H1 (cell line): Measurements from ENCODE around the gene MED29. TPM values are rescaled to one million over a fixed set of nuclear protein-coding genes. Genes with fewer than 3 reads are reported as not detected.
A peak's percentile ranks its signal among the peaks of the same experiment; 100 is the strongest.

Experiments
- BACH1 ChIP-seq: IDR thresholded peaks from 2 replicates; pipeline ENCODE4 v1.6.1; 2012; ENCODE audit warnings: low read length, improper control_type of control experiment
- CTBP2 ChIP-seq: IDR thresholded peaks from 2 replicates; pipeline ENCODE4 v1.7.0; 2011; ENCODE audit warnings: borderline replicate concordance, mild to moderate bottlenecking, moderate library complexity, mixed read lengths, low read length; ENCODE audit not compliant: insufficient read depth, insufficient read length
- EP300 ChIP-seq, 2 experiments: IDR thresholded peaks; 1 replicate in 1 of 2; 2 replicates in 1 of 2; pipeline ENCODE4 v1.6.1; 2011 to 2012; ENCODE audit warnings: low read depth in 2 of 2, low read length in 2 of 2, mild to moderate bottlenecking in 2 of 2, borderline replicate concordance in 1 of 2, inconsistent platforms in 1 of 2, moderate library complexity in 1 of 2
- KDM1A ChIP-seq: fragments of 200-600, 300-600 bp; sonication (generic); IDR thresholded peaks from 2 replicates; pipeline ENCODE4 v1.7.1; 2016; ENCODE audit warnings: mild to moderate bottlenecking, low read length, borderline replicate concordance
- PHF8 ChIP-seq: fragments of 200-600 bp; sonication (generic); conservative IDR thresholded peaks from 2 replicates; pipeline ENCODE4 v1.7.1; 2012; ENCODE audit warnings: low read depth, mild to moderate bottlenecking, inconsistent platforms, low read length, moderate library complexity
- POLR2AphosphoS5 ChIP-seq: IDR thresholded peaks from 2 replicates; pipeline ENCODE4 v1.6.1; 2011; ENCODE audit warnings: low read depth, low read length
- SAP30 ChIP-seq: fragments of 300-600 bp; sonication (generic); IDR thresholded peaks from 2 replicates; pipeline ENCODE4 v1.7.1; 2012; ENCODE audit warnings: low read length, moderate library complexity, mild to moderate bottlenecking, inconsistent platforms; ENCODE audit not compliant: insufficient read depth, insufficient replicate concordance
- SP1 ChIP-seq: IDR thresholded peaks from 2 replicates; pipeline ENCODE4 v1.6.1; 2011; ENCODE audit warnings: low read depth, low read length
- TAF7 ChIP-seq: optimal IDR thresholded peaks from 2 replicates; pipeline ENCODE3; 2011; ENCODE audit warnings: low read depth, mild to moderate bottlenecking, inconsistent platforms, low read length, moderate library complexity, borderline replicate concordance
- TCF12 ChIP-seq: IDR thresholded peaks from 2 replicates; pipeline ENCODE4 v1.6.1; 2011; ENCODE audit warnings: low read depth, mild to moderate bottlenecking, low read length
- polyA plus RNA-seq, 7 experiments: library from polyadenylated mRNA; depleted of rRNA in 3 of 7; stranded (reverse) in 5 of 7; unstranded in 2 of 7; fragments of >200 nt in 5 of 7; fragments of 200-250 nt in 2 of 7; gene quantifications; 1 replicate in 5 of 7; 2 replicates in 1 of 7; 4 replicates in 1 of 7; pipeline versions ENCODE4 v1.2.1 to v1.2.3, GENCODE V29; 2011 to 2013; ENCODE audit warnings: missing spikeins in 2 of 7, mixed read lengths in 2 of 7
- total RNA-seq: library from RNA; stranded (reverse); fragmentation: NEBNext Ultra II Directional; extraction: Animal tissue kit (Norgen Biotek cat#: 25700); gene quantifications from 2 replicates; pipeline ENCODE4 v1.2.1, GENCODE V29; 2021
- TF ChIP-seq, protein P1 (sequence below): IDR thresholded peaks from 2 replicates; pipeline ENCODE4 v1.6.1; 2012; ENCODE audit warnings: inconsistent platforms

The MED29 gene
- total and polyA plus RNA-seq, 2 of the 8 experiments (the other 6 are each of a cell fraction or from before 2014, with no cell fraction given): 31.1 to 52.5 TPM

DNA sequence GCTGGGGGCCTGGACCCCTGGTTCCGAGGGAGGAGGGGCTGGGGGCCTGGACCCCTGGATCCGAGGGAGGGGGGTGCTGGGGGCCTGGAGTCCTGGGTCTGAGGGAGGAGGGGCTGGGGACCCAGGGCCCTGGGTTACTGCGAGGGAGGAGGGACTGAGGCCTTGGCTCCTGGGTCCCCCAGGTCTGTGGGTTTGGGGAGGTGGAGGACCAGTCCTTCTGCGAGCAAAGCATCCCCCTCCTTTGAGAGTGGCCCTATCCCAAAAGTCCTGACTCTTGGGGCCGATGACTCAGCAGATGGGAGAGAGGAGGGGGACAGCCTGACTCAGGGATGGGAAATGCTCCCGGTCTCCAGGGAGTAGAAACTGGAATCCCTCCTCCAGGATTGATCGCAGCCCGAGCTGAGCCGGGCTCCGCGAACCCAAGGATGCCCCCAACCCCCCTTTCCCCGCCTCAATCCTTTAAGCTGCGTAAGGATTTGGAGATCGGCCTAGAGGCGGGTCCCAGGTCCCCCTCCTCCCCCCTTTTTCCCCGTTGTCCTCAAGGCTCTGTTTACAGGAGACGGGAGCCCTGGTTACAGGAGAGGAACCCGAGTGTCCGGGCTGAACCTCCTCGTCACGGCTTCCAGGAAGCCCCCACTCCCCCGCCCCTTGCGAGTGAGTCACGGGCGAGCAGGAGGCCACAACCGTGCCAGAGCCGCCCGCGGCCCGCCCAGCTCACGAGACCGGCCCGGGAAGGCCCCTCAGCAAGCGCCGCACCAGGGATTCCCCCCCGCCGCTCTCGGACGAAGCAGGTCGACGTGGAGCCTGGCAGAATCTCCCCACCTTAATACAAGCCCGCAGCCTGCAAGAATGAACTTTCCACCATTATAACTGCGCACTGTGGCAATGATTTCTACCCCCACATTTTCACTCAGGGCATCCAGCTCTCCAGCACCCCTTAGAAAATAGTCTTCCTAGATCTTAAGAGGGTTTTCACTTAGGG is 12.4 kb downstream of the MED29 start (continued):
- no peak for TF ChIP-seq CTBP2
- TF ChIP-seq, protein P1, sequence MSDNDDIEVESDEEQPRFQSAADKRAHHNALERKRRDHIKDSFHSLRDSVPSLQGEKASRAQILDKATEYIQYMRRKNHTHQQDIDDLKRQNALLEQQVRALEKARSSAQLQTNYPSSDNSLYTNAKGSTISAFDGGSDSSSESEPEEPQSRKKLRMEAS: no peak
- TF ChIP-seq SAP30: no peak
- 0 out of 2 replicates have a peak, but pooled peaks have one; percentile 38 for TF ChIP-seq TCF12
- peak; percentile 99 for TF ChIP-seq BACH1
- peak; percentile 46; the same call in 1 of the 2 replicates for TF ChIP-seq PHF8
- TF ChIP-seq EP300 (IDR thresholded peaks at IDR 0.05; ENCODE audit: borderline replicate concordance in 1 of 2, low read depth in 2 of 2, low read length in 2 of 2): peak in 1 of 2 experiments; percentile 69; a peak in 1 of 3 replicates
- peak; percentile 87 for TF ChIP-seq SP1
- TF ChIP-seq POLR2AphosphoS5: peak; percentile 67; the same call in 1 of the 2 replicates
- TF ChIP-seq TAF7: peak; percentile 48
- TF ChIP-seq KDM1A: 0 out of 2 replicates have a peak, but pooled peaks have one; percentile 15
